Ascending aorta (tissue), 2 donors: ENCODE data around the gene MGLL. TPM values are rescaled to one million over a fixed set of nuclear protein-coding genes. Genes with fewer than 3 reads are reported as not detected.

Source experiments
- DNase-seq, 2 donors: peaks; one replicate each; pipeline ENCODE4 v3.0.0-alpha.2; 2019; ENCODE audit warnings: low spot score in 2 of 2
- H3K27ac ChIP-seq, 2 donors: fragments of 200-600 bp; sonication (generic); one replicate each; pipeline ENCODE4 v1.5.1; 2016 to 2017; ENCODE audit warnings: mild to moderate bottlenecking in 1 of 2
- H3K27me3 ChIP-seq: fragments of 200-600 bp; sonication (generic); one replicate; pipeline ENCODE4 v1.5.1; 2017
- H3K36me3 ChIP-seq, 2 donors: fragments of 200-600 bp; sonication (generic); one replicate each; pipeline ENCODE4 v1.5.1; 2016
- H3K4me1 ChIP-seq, 2 donors: fragments of 200-600 bp; sonication (generic); one replicate each; pipeline ENCODE4 v1.5.1; 2016 to 2017; ENCODE audit warnings: mild to moderate bottlenecking in 1 of 2
- H3K4me3 ChIP-seq, 2 donors: fragments of 200-600 bp; sonication (generic); one replicate each; pipeline ENCODE4 v1.5.1; 2016 to 2017; ENCODE audit warnings: mild to moderate bottlenecking in 1 of 2
- H3K9me3 ChIP-seq, 2 donors: fragments of 200-600 bp; sonication (generic); one replicate each; pipeline ENCODE4 v1.5.1; 2016
- intact Hi-C: fragments of 100-400 bp; cut with DNase I; formaldehyde crosslinking; loops from one replicate; pipeline ENCODE4 v1.15.1; 2023
- total RNA-seq: library from RNA; depleted of rRNA; stranded (reverse); fragments of >200 nt; gene quantifications from one replicate; pipeline ENCODE4 v1.1.0, GENCODE V29; 2016
- TF ChIP-seq, protein P1 (sequence below), 3 experiments: fragments of 200-600 bp in 2 of 3; fragments of 450-650 bp in 1 of 3; sonication (generic) in 2 of 3; IDR thresholded peaks; one replicate each; pipeline ENCODE4 v1.5.1; 2016 to 2019; ENCODE audit warnings: antibody characterized with exemption in 3 of 3, mild to moderate bottlenecking in 1 of 3, moderate library complexity in 1 of 3

MGLL gene
- total RNA-seq, 1 donor from 2014 or later = 101 TPM

DNA sequence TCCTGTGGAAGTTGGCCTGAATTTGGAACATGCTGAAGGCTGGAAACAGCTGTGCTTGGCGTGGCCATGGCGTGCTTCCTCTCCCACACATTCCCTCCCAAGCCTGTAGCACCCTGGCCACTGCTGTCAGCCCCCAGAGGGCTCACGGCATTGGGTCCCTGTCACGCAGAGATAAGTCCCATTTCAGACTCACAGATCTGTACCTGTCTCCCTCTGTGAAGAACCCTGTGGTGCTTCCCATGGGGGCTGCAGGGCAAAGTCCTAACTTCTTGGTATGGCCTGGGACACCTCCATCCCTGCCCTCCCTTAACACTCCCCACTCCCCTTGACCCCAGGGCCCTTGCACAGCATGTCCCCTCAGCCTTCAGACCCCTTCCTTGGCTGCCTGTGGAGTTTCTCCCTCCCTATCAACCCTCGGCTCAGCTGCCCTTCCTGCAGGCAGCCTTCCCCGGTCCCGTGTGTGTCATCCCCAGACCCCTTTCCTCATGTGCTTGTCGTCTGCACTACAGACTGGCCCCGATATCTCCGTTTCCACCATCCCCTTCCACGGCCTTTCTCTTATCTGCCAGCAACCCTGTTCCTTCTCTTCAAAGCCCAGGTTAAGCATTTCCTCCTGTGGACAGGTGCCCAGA is 120.9 kb downstream of the MGLL start:
- H3K4me3 ChIP-seq = no peak overlapping the region
- H3K27me3 ChIP-seq = no peaks in the 10 kb centered on the region
- intact Hi-C loops = no loop called here
- TF ChIP-seq, protein P1, sequence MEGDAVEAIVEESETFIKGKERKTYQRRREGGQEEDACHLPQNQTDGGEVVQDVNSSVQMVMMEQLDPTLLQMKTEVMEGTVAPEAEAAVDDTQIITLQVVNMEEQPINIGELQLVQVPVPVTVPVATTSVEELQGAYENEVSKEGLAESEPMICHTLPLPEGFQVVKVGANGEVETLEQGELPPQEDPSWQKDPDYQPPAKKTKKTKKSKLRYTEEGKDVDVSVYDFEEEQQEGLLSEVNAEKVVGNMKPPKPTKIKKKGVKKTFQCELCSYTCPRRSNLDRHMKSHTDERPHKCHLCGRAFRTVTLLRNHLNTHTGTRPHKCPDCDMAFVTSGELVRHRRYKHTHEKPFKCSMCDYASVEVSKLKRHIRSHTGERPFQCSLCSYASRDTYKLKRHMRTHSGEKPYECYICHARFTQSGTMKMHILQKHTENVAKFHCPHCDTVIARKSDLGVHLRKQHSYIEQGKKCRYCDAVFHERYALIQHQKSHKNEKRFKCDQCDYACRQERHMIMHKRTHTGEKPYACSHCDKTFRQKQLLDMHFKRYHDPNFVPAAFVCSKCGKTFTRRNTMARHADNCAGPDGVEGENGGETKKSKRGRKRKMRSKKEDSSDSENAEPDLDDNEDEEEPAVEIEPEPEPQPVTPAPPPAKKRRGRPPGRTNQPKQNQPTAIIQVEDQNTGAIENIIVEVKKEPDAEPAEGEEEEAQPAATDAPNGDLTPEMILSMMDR (IDR thresholded peaks at IDR 0.05) = no peak
- H3K9me3 ChIP-seq = no peaks in the 10 kb centered on the region
- DNase-seq = no peak
- no peaks in the 10 kb centered on the region for H3K36me3 ChIP-seq
- peak overlapping the region in 1 of 2 donors; percentile 0 for H3K27ac ChIP-seq
- H3K4me1 ChIP-seq = peaks cover 24 to 41% of the 10 kb centered on the region in 2 donors

DNA sequence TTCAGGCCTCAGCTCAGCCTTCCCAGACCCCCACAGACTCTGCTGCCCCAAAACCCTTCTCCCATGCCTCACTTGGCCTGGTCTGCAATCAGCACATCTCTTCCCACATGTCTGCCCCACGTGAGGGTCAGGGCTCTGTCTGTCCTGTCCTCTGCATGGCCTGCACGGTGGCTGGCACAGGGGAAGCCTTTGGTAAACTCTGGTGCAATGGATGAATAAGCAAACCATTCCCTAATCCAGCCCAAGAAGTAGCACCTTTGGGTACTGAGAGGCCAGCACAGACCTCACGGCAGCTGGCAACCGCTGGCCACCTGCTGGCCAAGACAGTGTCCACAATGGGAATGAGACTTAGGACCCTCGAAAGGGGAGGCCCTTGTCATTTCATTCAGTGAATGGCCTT is 121.9 kb downstream of the MGLL start:
- TF ChIP-seq, protein P1 (IDR thresholded peaks at IDR 0.05) = no peak
- intact Hi-C loops = no loop called here
- no peak for DNase-seq

DNA sequence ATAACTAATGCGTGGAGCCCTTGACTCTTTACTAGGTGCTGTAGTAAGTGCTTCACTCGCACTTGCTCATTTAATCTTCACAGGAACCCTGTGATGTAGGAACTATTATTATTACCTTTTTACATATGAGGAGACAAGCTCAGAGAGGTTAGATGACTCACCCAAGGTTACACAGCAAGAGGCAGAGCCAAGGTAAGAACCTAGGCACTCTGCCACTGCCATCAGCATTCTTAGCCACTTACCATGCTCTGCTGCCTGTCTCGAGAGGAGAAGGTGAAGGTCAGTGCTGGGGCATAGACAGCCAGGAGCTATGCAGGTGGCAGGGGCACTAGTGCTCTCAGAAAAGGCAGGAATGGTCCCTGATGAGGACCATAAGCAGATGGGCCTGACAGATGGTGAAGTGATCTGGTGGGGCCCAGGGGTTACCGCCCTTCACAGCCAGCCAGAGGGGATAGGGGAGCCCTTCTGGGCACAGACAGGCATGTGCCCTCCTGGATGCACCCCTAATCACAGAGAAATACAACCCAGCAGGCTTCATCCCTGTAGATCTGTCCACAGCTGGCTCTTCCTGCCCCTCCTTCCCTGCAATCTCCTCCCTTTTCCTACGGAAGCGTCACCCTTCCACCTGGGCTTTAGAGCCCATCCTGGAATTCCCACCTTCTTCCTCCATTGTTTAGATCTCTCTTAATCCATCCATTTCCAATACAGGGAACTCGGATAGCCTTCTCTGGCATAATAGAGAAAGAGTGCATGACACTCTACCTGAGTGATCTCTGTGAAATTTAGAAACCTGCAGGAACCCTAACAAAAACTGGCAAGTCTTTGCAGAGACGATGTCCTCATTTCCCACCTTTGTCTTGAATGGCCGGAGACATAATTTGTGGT is 122.7 kb downstream of the MGLL start:
- TF ChIP-seq, protein P1 (IDR thresholded peaks at IDR 0.05) = no peak
- Histone ChIP-seq H3K36me3 (no peaks in the 10 kb centered on the region), H3K27ac (peak overlapping the region; percentile 85 to 94), H3K4me3 (no peak overlapping the region), H3K4me1 (peaks cover 24 to 45% of the 10 kb centered on the region in 2 donors), H3K9me3 (no peaks in the 10 kb centered on the region), H3K27me3 (no peaks in the 10 kb centered on the region)
- DNase-seq = no peak
- intact Hi-C loops = loop anchor here (2.0 to 5.0 kb wide), 4 partner anchors 81 to 353 kb away; partner anchors contain the start of gene SEC61A1

More for the DNA sequence above, 121.9 kb downstream of the MGLL start:
- Histone ChIP-seq H3K4me1 (peaks cover 24 to 45% of the 10 kb centered on the region in 2 donors), H3K27me3 (no peaks in the 10 kb centered on the region), H3K36me3 (no peaks in the 10 kb centered on the region), H3K27ac (peak overlapping the region in 1 of 2 donors; percentile 85), H3K9me3 (no peaks in the 10 kb centered on the region), H3K4me3 (no peak overlapping the region)

DNA sequence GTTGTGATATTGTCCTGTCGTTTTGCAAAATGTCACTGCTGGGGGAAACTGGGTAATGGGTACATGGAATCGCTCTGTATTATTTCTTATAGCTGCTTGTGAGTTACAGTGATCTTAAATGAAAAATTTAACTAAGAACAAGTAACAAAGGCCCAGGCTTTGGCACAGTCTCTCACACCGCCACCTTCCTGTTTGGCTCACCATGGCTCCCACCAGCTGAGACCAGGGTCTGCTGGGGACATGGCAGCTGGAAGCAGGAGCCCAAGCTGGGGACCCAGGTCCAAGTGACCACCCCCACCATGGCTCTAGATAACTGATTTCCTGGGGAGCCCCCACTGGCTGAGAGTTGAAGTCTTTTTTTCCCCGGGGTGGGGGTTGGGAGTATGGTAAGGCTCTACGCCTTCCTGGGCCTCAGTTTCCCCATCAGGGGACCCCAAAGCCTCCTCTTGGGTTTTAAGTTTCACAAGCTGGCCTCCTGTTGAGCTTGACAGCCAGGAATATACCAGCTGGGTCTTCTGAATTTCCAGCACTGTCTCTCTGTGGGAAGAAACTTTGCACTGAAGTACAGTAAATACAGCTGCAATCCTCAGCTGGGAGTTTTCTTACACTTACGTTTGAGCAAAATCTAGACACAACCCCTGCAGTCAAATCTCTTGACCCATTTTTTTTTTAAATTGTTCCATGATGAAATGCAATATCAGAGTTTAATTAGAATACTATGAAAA is 123.5 kb downstream of the MGLL start:
- no peaks in the 10 kb centered on the region for H3K36me3 ChIP-seq
- H3K27ac ChIP-seq = peak overlapping the region; percentile 85 to 94
- H3K9me3 ChIP-seq = no peaks in the 10 kb centered on the region
- no peaks in the 10 kb centered on the region for H3K27me3 ChIP-seq
- no peak overlapping the region for H3K4me3 ChIP-seq
- DNase-seq = no peak
- TF ChIP-seq, protein P1 (IDR thresholded peaks at IDR 0.05) = no peak
- peaks cover 24 to 45% of the 10 kb centered on the region in 2 donors for H3K4me1 ChIP-seq
- intact Hi-C loops = loop anchor here (1.0 to 5.0 kb wide), 5 partner anchors 37 to 353 kb away; partner anchors contain the start of gene SEC61A1

DNA sequence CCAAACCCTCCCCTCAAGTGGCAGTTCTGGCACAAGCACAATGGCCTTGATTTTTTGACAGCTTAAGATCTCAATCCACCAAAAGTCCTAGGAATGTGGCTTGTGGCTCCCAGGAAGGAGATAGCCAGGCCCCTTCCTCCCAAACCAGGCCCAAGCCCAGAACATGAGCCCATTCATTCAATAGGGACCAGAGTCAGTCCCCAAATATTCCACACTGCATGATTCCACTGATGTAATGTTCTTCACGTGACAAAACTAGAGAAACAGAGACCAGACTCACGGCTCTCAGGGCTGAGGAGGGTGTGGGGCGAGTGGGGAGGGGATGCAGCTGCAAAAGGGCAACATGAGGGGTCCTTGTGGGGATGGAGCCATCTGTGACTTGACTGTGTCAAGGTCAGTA is 124.0 kb downstream of the MGLL start:
- TF ChIP-seq, protein P1 (IDR thresholded peaks at IDR 0.05) = no peak
- H3K27me3 ChIP-seq = no peaks in the 10 kb centered on the region
- peaks cover 0 to under 1% of the 10 kb centered on the region in 2 donors for H3K36me3 ChIP-seq
- DNase-seq = no peak
- H3K27ac ChIP-seq = peak overlapping the region; percentile 85 to 94
- peaks cover 24 to 45% of the 10 kb centered on the region in 2 donors for H3K4me1 ChIP-seq
- intact Hi-C loops = loop anchor here (1.0 to 5.0 kb wide), 5 partner anchors 38 to 354 kb away; partner anchors contain the start of gene SEC61A1
- H3K9me3 ChIP-seq = no peaks in the 10 kb centered on the region
- no peak overlapping the region for H3K4me3 ChIP-seq
